Stimulated activated CD4-positive, alpha-beta T cell treated with anti-CD3 and anti-CD28 coated beads, Interleukin-12 subunit alpha, Interleukin-12 subunit beta, amount 100 ng/mL, for 24 hours (primary cell): ENCODE data around the gene RGS14.

Source experiments
- DNase-seq, 2 experiments: peaks; one replicate each; pipeline ENCODE4 v3.0.0-alpha.2; 2020; ENCODE audit warnings: low read depth in 2 of 2

The RGS14 gene

DNA sequence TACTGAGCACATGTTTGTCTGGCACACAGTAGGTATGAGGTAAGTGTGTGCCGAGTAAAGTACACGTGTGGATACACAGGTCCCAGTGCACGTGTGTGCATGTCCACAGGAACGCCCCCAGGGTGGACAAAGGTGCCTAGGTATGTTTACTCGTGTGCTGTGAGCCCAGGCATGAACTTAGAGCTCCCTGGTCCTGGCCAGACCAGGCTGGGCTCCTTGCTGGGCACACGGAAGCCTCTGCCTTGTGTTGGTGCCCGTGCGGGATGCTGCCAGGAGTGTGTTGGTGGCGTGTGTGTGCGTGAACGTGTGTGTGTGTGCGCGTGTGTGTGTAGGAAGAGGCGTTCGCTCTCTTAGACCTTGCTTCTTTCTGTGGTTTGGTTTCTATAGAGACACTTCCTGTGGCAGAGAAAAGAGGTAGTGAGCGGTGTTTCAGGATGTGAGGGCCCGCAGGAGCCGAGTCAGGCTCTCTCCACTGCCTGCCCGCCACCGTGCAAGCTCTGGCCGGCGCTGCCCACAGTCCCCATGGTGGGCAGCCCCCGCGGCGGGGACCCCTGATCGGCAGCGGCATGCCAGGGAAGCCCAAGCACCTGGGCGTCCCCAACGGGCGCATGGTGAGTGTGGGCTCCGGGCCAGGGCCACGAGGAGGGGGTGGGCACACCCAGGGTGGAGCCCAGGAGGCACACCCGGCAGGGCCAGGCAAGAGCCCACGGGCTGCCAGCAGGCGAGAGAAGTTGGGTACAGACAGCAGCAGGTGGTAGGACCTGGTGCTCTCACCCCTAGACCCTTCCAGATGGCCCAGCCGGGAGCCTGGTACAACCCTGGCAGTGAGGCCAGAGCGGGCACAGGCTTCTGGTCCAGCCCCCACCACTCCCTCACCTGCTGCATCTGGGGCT lies at the start of gene RGS14:
RGS14 (plus strand) TSS at position 466 of the 893 bp plus-strand sequence; CDS start at position 567, 101 bp downstream.
- peak; percentile 33 to 49 for DNase-seq

GRCh38 chr5:177308740-177309139 lies 49.0 kb upstream of the RGS14 start:
- DNase-seq, result no peak

DNA sequence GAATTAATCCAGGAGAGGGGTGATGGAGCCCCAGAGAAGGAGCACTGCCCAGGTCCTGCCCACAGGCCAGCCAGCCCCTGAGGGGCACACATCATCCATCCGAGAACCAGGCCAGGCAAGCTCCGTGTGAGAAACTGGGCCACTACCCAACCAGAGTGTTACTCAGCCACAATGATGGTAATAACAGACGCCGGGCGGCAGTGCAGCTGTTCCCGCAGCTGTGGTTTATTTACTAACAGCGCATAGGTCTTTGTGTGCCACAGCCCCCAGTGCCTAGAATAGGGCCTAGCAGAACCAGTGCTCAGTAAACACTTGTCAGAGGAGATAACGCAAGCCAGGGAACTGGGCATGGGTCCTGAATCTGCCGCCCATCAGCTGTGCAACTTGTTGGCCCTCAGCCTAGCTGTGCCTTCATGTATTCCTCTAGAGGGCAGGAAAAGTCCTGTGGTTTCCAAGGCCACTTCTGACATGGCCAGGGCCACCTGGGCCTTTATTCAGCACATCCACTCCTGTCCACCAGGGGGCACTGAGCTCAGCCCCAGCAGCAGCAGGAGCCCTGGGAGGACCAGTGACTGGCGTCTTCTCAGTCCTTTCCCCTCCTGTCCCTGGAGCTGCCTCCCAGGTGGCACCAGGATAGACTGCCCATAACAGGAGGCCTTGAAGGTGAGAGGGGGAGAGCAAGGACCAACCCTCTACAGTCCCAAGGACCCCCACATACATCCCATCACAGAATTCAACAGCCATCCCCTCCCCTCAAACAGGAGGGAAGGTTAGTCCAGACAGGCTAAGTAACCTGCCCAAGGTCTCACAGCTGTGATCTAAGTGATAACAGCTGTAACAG lies 48.2 kb upstream of the RGS14 start:
- DNase-seq, result peak; percentile 51 to 64

DNA sequence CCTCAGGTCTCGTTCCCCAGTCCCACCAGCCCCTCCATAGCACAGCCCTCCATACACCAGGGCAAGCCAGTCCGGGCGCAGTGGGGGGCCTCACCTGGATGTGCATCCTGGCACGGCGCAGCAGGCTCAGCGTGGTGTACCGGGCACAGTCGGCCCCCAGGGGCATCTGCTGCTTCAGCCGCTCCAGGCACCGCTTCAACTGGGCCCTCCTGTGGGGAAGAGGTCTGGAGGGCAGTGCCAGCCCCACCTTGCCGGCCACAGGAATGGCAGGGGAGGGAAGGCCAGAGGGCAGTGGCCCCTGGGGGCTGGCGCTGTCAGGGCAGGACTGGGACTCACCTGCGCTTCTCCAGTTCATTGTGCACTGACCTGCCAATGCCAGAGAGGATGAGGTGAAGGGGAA lies 47.4 kb upstream of the RGS14 start:
- DNase-seq, result no peak

DNA sequence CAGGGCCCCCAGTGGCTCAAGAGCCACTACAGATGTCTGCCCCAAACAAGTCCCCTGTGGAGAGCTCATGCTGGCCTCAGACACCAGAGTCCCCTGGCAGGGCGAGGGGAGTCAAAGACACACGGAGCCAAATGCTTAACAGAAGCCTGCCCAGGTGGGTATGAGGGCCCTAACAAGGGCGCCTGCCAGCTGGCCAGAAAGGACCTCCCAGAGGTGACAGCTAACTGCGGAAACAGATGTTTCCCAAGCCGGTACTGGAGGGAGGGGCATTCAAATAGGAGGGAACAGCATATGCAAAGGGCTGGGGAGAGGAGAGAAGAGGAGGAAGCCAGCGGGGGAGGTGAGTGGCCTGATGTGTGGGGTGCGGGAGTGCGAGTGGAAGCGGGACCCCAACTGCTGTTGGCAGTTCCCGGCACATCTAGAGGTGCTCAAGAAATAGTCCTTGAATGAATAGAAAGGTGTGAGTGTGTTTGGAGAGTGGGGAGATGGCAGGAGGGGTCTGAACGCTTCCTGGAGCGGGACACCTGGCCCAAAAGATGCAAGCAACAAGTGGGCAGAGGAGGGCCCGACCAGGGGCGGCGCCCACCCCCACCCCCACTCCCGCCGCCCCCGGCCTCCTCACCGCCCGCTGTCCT lies 46.9 kb upstream of the RGS14 start:
- no peak for DNase-seq

GRCh38 chr5:177311392-177311722 lies 46.4 kb upstream of the RGS14 start:
- DNase-seq, result no peak

GRCh38 chr5:177311723-177312648 lies 45.7 kb upstream of the RGS14 start, which contains the start of gene MXD3:
MXD3 (minus strand) TSS chr5:177311898; CDS start chr5:177311830, 68 bp downstream.
- DNase-seq, result peak; percentile 89 to 98

DNA sequence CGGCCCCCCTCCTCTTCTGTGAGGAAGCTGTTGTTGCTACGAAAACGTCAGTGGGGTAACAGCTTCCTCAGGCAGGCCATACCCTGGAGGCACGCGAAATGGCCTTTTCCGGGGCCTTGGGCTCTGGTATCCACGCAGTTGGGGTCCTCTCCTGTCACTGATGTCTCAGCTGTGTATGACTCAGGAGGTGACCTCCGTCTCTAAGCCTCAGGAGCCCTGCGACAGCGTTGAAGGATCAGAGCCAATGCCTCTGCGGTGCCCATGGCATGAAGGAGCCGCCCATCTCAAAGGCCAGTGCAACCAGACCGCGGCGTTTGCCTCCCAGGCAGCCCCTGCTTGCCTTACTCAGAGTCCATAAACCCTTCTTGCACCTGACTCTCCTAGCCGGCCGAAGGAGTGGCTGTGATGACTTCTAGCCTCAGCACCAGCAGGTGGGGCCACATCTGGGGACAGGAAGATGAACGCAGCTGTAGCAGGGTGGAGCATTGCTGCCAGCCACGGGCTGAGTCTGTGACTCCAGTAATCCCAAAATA lies 45.0 kb upstream of the RGS14 start:
- DNase-seq, result peak in 1 of 2 experiments; percentile 52

GRCh38 chr5:177313561-177314259 lies 44.0 kb upstream of the RGS14 start:
- no peak for DNase-seq

DNA sequence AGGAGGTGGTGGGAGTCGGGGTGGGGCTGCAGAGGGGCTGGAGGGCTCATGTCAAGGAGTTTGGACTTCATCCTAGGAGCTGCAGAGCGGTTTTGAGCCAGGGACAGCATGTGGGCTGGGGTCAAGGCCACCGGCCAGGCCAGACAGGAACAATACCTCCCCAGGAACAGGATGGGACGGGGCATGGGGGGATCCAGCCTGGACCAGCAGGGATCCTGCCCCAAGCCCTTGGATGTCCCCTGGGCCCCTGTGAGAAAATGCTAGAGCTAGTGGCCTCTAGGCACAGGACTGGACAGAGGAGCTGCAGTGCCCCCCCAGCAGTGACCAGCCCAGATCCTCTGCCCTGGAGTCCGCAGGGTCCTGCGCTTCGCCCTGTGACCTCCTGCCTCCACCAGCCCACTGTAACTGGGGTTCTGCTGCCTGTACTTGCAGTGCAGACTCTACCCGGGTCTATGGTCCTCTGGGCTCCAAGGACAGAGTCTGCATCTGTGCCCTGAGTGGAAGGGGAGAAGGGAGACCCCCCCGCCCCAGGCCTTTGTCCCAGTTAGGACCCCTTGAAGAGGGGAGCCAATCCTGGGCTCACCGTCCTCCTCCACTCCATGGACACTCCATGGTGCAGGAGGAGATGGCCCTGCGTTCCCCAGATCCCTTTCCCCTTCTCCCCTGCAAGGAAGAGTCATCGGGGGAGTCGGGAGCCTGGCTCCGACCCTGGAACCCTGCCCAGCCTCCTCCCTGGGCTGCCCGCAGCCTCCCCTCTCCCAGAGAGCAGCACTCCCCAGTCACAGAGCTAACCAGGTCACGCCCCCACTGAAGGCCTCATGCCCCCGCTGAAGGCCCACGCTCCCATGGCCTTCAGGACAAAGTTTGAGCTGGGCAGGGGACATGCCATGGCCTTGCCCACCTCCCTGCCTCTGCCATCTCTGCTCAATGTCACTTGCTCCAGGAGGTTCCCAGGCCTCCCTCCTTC lies 43.1 kb upstream of the RGS14 start:
- no peak for DNase-seq

GRCh38 chr5:177315411-177315810 lies 42.3 kb upstream of the RGS14 start:
- no peak for DNase-seq

DNA sequence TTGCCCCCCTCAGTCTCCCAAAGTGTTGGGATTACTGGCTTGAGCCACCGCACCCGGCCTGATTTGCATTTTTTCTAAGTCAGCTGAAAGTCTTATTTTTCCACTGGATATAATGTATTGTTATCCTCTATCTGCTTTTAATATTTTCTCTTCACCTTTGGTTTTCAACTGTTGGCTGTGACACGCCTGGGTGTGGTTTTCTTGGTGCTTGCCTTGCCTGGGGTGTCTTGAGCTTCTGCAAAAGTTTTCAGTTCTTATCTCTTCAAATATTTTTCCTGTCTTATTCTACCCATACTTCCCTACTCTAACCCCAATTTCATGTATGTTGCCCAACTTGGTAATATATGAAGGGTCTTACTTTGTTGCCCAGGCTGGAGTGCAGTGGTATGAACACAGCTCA lies 41.7 kb upstream of the RGS14 start:
- no peak for DNase-seq

- peak; percentile 50 to 71 for DNase-seq
Observed at GRCh38 chr5:177317959-177318377, 39.8 kb upstream of the RGS14 start.

DNA sequence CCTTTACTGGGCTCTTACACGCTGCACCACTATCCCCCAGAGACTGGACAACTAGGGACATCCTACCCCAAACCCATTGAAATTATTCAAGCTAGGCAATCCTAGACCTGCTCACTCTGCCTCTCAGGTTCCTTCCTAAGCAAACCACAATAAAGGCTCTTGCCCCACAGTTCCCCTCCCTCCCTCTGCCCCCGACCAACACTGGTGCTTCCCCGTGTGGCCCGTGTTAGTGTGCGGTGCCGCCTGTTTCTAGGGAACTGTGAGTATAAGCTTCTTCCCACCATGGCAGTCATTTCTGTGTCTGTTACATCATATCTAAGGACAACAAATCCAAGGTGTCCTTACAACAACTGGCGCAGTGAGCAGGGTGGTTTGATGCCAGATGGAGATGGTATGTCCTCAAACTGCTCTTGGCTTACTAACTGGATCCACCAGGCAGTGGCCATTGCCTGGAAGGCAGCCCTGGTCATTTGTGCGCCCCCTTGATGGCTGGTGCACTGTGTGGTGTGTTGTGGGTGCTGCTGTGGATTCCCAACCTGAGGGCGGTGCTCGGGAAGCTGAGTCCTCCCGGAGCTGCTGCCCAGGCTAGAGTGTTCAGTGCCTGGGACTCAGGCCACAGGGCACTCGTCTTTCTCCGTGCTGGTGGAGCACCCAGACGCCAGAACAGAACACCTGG lies 37.7 kb upstream of the RGS14 start:
- DNase-seq, result no peak

DNA sequence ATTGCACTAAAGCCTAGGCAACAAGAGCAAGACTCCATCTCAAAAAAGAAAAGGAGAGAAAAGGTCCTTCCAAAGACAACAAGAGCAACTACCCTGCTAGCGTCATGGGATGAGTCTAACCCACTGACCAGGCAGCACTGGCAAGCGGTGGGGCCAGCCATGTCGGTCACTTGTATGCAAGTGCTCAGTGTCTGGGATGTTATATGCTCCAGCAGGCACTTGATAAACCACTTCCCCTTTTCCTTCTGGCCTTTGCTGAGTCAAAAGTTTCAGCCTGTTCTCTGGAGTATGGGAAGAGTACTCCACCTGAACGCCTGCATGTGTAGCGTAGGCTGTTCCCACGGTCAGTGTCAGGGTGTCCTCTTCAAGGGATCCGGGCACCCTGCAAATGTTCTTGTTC lies 36.8 kb upstream of the RGS14 start:
- no peak for DNase-seq

GRCh38 chr5:177325868-177326381 lies 31.8 kb upstream of the RGS14 start:
- DNase-seq, result no peak

DNA sequence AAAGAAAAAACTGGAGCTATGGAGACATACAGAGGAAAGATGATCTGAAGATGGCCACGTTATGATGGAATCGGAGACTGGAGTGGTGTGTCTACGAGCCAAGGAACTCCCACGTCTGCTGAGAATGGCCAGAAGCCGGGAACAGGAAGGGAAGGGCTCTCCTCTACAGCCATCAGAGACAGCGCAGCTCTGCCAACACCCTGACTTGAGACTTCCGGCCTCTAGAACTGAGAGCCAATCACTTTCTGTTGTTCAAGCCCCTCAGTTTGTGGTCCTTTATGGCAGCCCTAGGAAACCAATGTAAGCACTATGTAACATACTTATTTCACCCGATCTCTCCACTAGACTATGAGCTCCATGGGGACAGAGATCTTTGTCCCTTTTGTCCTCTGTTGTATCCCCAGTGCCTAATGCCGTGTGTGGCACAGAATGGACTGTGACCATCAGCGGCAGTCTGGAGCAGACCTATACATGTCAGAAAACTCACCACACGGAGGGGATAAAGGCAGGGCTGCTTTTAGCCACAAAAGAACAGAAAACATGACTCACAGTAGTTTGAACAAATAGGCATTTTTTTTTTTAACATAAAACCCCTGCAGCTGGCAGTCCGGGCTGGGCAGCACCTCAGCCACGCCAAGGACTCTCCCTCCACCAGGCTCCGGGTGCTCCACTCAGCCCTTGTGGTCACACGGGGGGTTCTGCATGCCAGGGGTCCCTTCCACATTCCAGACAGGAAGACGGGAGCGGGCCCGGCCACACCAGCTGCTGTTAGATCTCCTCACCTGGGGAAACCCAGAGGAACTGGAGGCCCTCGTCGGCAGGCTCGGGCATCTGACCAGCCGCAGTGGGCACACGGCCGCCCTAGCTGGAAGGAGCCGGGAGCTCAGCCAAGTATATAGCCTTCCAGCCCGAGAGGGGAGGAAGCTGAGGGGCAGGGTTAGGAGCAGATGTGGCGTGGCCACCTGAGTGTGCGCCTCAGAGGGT lies 29.9 kb upstream of the RGS14 start:
- DNase-seq, result no peak
